H1 (cell line): Measurements from ENCODE around the gene SLC35G6.

Source experiments
- CTCF ChIP-seq, 3 experiments: IDR thresholded peaks; 1 replicate in 2 of 3; 2 replicates in 1 of 3; pipeline versions ENCODE4 v1.5.1 to v1.6.1; 2011; ENCODE audit warnings: low read length in 3 of 3, mild to moderate bottlenecking in 3 of 3, inconsistent platforms in 2 of 3, low read depth in 1 of 3, moderate library complexity in 1 of 3; ENCODE audit not compliant: insufficient read depth in 1 of 3; ENCODE audit errors: control extremely low read depth in 1 of 3
- JUND ChIP-seq: IDR thresholded peaks from 2 replicates; pipeline ENCODE4 v1.6.1; 2011; ENCODE audit warnings: mild to moderate bottlenecking, improper control_type of control experiment, low read length
- MAX ChIP-seq: IDR thresholded peaks from 2 replicates; pipeline ENCODE4 v1.6.1; 2012; ENCODE audit warnings: inconsistent platforms
- RBBP5 ChIP-seq: IDR thresholded peaks from 2 replicates; pipeline ENCODE4 v1.7.1; 2012; ENCODE audit warnings: low read depth, mild to moderate bottlenecking, inconsistent platforms, low read length, moderate library complexity, borderline replicate concordance
- SP2 ChIP-seq: IDR thresholded peaks from 2 replicates; pipeline ENCODE4 v1.6.1; 2012; ENCODE audit warnings: mild to moderate bottlenecking, low read length, inconsistent platforms

- TF ChIP-seq CTCF (IDR thresholded peaks at IDR 0.05; ENCODE audit: control extremely low read depth in 1 of 3, insufficient read depth in 1 of 3, low read depth in 1 of 3, low read length in 3 of 3) (no peak), MAX (no peak), JUND (no peak), RBBP5 (no peak), SP2 (no peak)
Observed at GRCh38 chr17:7497636-7498035, 16.4 kb downstream of the SLC35G6 start.
